Ramos (cell line): Measurements from ENCODE around the gene ADAMTS4.

Experiments used
- in situ Hi-C: fragments of 300-500 bp; cut with MboI; formaldehyde crosslinking; loops from one replicate; pipeline ENCODE4 v1.14.3; 2022; ENCODE audit warnings: low sequenced_read_pairs; ENCODE audit not compliant: unreplicated experiment

The ADAMTS4 gene

GRCh38 chr1:161199506-161200139 is 769 bp upstream of the ADAMTS4 start:
- in situ Hi-C loops = loop anchor here (25.0 kb wide), 1 partner anchor 513 kb away; the partner anchor contains the start of genes FCRLA and FCRLB

GRCh38 chr1:161198194-161198896 is 509 bp downstream of the ADAMTS4 start:
- in situ Hi-C loops = no loop called here

- in situ Hi-C loops = no loop called here
Observed at GRCh38 chr1:161197560-161198193, 1.2 kb downstream of the ADAMTS4 start.

GRCh38 chr1:161196521-161197451 is 2.1 kb downstream of the ADAMTS4 start:
- in situ Hi-C loops = no loop called here

- in situ Hi-C loops = no loop called here
Observed at GRCh38 chr1:161196111-161196510, 2.7 kb downstream of the ADAMTS4 start.

- in situ Hi-C loops = no loop called here
Observed at GRCh38 chr1:161195171-161195570, 3.7 kb downstream of the ADAMTS4 start.

- in situ Hi-C loops = no loop called here
Observed at GRCh38 chr1:161193561-161194235, 5.2 kb downstream of the ADAMTS4 start.

- in situ Hi-C loops = no loop called here
Observed at GRCh38 chr1:161192476-161193465, 6.1 kb downstream of the ADAMTS4 start.

GRCh38 chr1:161191971-161192370 is 6.9 kb downstream of the ADAMTS4 start:
- in situ Hi-C loops = no loop called here

- in situ Hi-C loops = no loop called here
Observed at GRCh38 chr1:161190962-161191521, 7.8 kb downstream of the ADAMTS4 start.

- in situ Hi-C loops = no loop called here
Observed at GRCh38 chr1:161189036-161189435, 9.8 kb downstream of the ADAMTS4 start.

- in situ Hi-C loops = no loop called here
Observed at GRCh38 chr1:161188381-161188780, 10.5 kb downstream of the ADAMTS4 start.

- in situ Hi-C loops = no loop called here
Observed at GRCh38 chr1:161187311-161187710, 11.5 kb downstream of the ADAMTS4 start.

GRCh38 chr1:161185732-161186311 is 13.0 kb downstream of the ADAMTS4 start:
- in situ Hi-C loops = no loop called here

- in situ Hi-C loops = no loop called here
Observed at GRCh38 chr1:161185282-161185682, 13.6 kb downstream of the ADAMTS4 start.

GRCh38 chr1:161182214-161182613 is 16.6 kb downstream of the ADAMTS4 start:
- in situ Hi-C loops = no loop called here

- in situ Hi-C loops = no loop called here
Observed at GRCh38 chr1:161180639-161181038, 18.2 kb downstream of the ADAMTS4 start.

- in situ Hi-C loops = no loop called here
Observed at GRCh38 chr1:161179698-161180097, 19.2 kb downstream of the ADAMTS4 start.
